ENCODE data around the gene MKRN3.
"Not testable (repeated sequence)": the region's sequence is repeated elsewhere in the genome, so short reads cannot be mapped to it uniquely, and the experiment has no call there.

The MKRN3 gene

GRCh38 chr15:23588268-23588667, 22.8 kb downstream of the MKRN3 start:
- DNase-seq (ENCODE audit: low read depth in 1 of 2, low spot score in 1 of 2): no peak

- DNase-seq (ENCODE audit: low read depth in 1 of 2, low spot score in 1 of 2): no peak
Measured at GRCh38 chr15:23589012-23589411, 23.5 kb downstream of the MKRN3 start.

DNA sequence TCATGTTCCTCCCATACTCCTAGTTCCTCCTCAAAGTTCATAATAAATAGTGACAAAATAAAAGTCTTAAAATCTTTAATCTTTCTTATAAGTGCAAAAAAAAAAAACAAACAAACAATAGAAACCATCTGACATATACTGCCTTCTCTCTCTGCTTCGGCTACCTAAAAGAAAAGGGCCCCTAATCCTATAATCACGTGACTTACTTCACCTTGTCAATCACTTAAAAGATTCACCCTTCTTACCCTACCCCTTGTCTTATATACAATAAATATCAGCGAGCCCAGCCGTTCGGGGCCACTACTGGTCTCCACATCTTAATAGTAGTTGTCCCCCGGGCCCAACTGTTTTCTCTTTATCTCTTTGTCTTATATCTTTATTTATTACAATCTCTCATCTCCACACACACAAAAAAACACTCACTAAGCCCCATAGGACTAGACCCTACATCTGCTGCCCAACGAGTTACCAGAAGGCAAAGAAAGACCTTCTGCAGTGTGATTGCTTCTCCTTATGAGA, 28.8 kb downstream of the MKRN3 start:
- no peak for DNase-seq (ENCODE audit: low read depth in 1 of 2, low spot score in 1 of 2)

DNA sequence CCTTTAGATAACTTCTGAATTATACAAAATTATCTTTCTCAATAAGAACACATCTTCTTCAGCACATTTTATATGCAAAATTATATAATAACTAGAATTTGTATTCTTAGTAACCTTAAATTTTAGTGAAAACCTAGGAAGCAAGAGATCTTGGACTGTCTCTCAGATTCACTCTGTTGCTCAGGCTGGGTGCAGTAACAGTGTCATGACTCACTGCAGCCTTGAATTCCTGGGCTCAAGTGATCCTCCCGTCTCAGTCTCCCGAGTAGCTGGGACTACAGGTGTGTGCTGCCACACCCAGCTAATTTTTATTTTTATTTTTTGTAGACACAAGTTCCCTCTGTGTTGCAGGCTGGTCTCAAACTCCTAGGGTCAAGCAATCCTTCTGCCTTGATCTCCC, 29.9 kb downstream of the MKRN3 start:
- DNase-seq (ENCODE audit: low read depth in 1 of 2, low spot score in 1 of 2): no peak

- DNase-seq (ENCODE audit: low read depth in 1 of 2, low spot score in 1 of 2): no peak
Measured at GRCh38 chr15:23596736-23597135, 31.3 kb downstream of the MKRN3 start.

DNA sequence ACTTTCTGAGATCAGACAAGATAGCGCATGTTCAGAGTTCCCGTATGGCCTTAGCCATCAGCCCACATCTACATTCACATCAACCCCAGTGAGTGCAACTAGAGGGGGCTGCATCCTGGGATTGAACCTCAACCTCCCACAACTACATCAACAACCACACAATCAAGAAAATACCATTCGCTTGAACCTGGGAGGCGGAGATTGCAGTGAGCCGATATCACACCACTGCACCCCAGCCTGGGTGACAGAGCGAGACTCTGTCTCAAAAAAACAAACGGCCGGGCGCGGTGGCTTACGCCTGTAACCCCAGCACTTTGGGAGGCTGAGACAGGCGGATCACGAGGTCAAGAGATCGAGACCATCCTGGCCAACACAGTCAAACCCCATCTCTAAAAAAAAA, 31.8 kb downstream of the MKRN3 start:
- not testable (repeated sequence) for DNase-seq (ENCODE audit: low read depth in 1 of 2, low spot score in 1 of 2)

DNA sequence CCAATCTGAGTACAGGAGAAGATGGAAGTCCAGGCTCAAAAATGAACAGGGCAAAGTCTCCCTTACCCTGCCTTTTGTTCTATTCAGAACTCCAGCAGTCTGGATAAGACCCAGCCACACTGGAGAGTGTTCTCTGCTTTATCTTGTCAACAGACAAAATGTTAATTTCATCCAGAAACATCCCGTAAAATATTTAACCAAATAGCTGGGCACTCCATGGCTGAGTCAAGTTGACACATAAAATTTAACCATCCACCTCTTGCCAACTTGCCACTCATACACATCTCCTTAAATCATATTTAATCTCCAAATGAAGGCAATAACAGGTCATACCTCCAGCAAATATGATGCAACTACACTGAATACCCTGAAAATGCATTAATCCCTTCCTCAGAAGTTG, 33.6 kb downstream of the MKRN3 start:
- no peak for DNase-seq (ENCODE audit: low read depth in 1 of 2, low spot score in 1 of 2)

DNA sequence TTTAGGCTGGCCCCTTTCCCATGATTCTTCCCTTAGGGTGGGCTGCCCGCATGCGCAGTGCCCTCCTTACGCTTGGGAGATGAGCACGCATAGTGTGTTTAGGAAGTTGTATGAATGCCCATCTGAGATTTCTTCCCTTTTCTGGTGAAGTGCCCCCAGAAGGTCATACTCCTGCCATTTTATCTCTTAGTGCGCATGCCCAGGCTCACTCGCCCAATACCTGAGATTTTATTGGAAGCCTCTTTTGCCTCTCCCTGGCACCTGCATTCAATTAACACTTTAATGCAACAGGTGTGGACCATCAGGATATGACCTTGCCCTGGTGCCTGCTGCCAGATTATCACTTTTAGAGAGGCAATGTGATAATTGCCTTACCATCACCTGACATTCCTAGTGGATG, 36.6 kb downstream of the MKRN3 start:
- DNase-seq (ENCODE audit: low read depth in 1 of 2, low spot score in 1 of 2): no peak

DNA sequence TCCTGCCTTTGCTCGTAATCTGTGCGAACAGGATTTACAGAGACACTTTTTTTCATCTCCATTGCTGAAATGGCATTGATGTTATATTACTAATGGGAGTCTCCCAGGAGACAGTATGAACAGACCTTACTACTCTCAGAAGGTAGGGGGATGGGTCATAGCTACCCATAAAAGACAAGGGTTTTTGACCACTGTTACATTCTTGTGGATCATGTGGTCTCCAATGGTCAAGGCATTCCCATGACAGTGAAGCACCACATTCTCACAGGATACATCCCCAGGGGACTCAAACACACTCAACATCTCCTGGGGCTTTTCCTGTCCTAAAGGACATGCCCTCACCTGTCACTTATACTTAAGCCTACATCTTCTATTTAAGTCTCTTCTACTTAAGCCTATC, 40.8 kb downstream of the MKRN3 start:
- no peak for DNase-seq (ENCODE audit: low read depth in 1 of 2, low spot score in 1 of 2)

- DNase-seq (ENCODE audit: low read depth in 1 of 2, low spot score in 1 of 2): no peak
Measured at GRCh38 chr15:23616536-23616935, 51.1 kb downstream of the MKRN3 start.
